Duodenal mucosa (tissue), 2 donors: ENCODE results near the gene HBQ1.

Experiments
- H3K27ac ChIP-seq: one replicate; pipeline ENCODE4 v1.7.0; 2013; ENCODE audit warnings: low read depth, low read length
- H3K27me3 ChIP-seq, 2 donors: one replicate each; pipeline ENCODE4 v1.7.0; 2013; ENCODE audit warnings: low read length in 2 of 2, control low read depth in 1 of 2; ENCODE audit not compliant: insufficient read depth in 2 of 2, control insufficient read depth in 1 of 2
- H3K36me3 ChIP-seq, 2 donors: one replicate each; pipeline ENCODE4 v1.7.0; 2013; ENCODE audit warnings: low read length in 2 of 2, control low read depth in 1 of 2; ENCODE audit not compliant: insufficient read depth in 2 of 2, control insufficient read depth in 1 of 2
- H3K4me1 ChIP-seq, 2 donors: one replicate each; pipeline ENCODE4 v1.7.0; 2013; ENCODE audit warnings: low read length in 2 of 2, control low read depth in 1 of 2; ENCODE audit not compliant: insufficient read depth in 2 of 2, control insufficient read depth in 1 of 2
- H3K4me3 ChIP-seq, 2 donors: one replicate each; pipeline ENCODE4 v1.7.0; 2013; ENCODE audit warnings: low read length in 2 of 2, low read depth in 1 of 2
- H3K9ac ChIP-seq, 2 donors: one replicate each; pipeline ENCODE4 v1.7.0; 2013; ENCODE audit warnings: low read length in 2 of 2, low read depth in 1 of 2
- H3K9me3 ChIP-seq, 2 donors: one replicate each; pipeline ENCODE4 v1.7.0; 2013; ENCODE audit warnings: low read length in 2 of 2, control low read depth in 1 of 2; ENCODE audit not compliant: control insufficient read depth in 1 of 2

The HBQ1 gene

DNA sequence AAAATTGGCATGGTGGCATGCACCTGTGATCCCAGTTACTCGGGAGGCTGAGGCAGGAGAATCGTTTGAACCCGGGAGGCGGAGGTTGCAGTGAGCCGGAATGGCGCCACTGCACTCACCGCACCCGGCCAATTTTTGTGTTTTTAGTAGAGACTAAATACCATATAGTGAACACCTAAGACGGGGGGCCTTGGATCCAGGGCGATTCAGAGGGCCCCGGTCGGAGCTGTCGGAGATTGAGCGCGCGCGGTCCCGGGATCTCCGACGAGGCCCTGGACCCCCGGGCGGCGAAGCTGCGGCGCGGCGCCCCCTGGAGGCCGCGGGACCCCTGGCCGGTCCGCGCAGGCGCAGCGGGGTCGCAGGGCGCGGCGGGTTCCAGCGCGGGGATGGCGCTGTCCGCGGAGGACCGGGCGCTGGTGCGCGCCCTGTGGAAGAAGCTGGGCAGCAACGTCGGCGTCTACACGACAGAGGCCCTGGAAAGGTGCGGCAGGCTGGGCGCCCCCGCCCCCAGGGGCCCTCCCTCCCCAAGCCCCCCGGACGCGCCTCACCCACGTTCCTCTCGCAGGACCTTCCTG is at the start of gene HBQ1:
TSS of gene HBQ1 (plus strand) at position 359 of the 575 bp plus-strand sequence. CDS start at position 387, 28 bp downstream.
- H3K4me3 ChIP-seq = peak within 1 kb of the TSS; percentile 15 to 50
- H3K9ac ChIP-seq = no peak within 1 kb of the TSS
- H3K36me3 ChIP-seq = no peaks in the 10 kb centered on the region
- peaks cover 10 to 14% of the 10 kb centered on the region in 2 donors for H3K4me1 ChIP-seq
- peaks cover 34 to 37% of the 10 kb centered on the region in 2 donors for H3K27me3 ChIP-seq
- no peaks in the 10 kb centered on the region for H3K9me3 ChIP-seq
- no peak within 1 kb of the TSS for H3K27ac ChIP-seq

DNA sequence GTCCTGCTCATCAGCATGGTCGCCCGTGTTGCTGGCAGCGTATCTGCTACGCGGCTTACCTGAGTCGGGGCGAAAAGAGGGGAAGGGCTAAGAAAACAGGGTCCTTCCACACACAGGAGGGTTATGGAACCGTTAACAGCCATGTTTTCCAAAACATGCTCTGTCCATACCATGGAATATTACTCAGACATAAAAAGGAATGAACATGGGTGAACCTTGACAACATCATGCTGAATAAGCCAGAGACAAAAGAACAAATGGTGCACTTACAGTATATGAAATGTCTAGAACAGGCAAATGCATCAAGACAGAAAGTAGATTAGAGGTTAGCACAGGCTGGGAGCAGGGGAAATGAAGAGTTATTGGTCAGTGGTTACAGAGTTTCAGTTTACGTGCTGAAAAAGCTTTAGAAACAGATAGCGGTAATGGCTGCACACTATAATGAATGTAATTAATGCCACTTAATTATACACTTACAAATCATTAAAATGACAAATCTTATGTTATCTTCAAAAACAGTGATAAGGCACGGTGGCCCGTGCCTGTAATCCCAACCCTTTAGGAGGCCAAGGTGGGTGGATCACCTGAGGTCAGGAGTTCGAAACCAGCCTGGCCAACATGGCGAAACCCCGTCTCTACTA is 49.6 kb upstream of the HBQ1 start:
- no peaks in the 10 kb centered on the region for H3K4me1 ChIP-seq
- no peak overlapping the region for H3K4me3 ChIP-seq
- no peaks in the 10 kb centered on the region for H3K9me3 ChIP-seq
- H3K9ac ChIP-seq = no peak overlapping the region
- peaks cover 0 to 3% of the 10 kb centered on the region in 2 donors for H3K36me3 ChIP-seq
- H3K27ac ChIP-seq = no peak overlapping the region
- no peaks in the 10 kb centered on the region for H3K27me3 ChIP-seq

DNA sequence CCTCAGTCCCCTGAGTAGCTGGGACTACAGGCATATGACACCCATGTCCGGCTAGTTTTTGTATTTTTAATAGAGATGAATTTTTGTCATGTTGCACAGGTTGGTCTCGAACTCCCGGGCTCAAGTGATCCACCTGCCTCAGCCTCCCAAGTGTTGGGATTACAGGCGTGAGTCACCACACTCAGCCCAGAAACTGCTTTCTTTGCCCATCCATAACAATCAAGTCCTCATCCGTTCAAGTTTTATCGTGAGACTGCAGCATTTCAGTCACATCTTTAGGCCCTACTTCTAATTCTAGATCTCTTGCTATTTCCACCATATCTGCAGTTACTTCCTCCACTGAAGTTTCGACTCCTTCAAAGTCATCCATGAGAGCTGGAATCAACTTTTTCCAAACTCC is 48.1 kb upstream of the HBQ1 start:
- Histone ChIP-seq H3K27me3 (no peaks in the 10 kb centered on the region), H3K27ac (no peak overlapping the region), H3K9ac (no peak overlapping the region), H3K9me3 (no peaks in the 10 kb centered on the region), H3K4me1 (no peaks in the 10 kb centered on the region), H3K36me3 (peaks cover 0 to 3% of the 10 kb centered on the region in 2 donors), H3K4me3 (no peak overlapping the region)

DNA sequence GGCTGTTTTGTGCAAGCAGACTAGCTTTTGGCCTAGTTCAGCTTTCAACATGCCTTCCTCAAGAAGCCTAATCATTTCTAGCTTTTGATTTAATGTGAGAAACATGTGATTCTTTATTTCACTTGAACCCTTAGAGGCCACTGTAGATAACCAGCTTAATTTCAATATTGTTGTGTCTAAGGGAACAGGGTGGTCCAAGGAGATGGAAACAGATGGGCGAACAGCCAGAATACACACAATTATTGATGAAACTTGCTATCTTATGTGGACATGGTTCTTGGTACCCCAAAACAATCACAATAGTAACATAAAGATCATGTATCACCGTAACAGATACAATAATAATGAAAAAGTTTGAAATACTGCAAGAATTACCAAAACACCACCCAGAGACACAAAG is 46.5 kb upstream of the HBQ1 start:
- no peak overlapping the region for H3K27ac ChIP-seq
- H3K36me3 ChIP-seq = peaks cover 0 to 3% of the 10 kb centered on the region in 2 donors
- no peaks in the 10 kb centered on the region for H3K4me1 ChIP-seq
- H3K4me3 ChIP-seq = no peak overlapping the region
- H3K9me3 ChIP-seq = no peaks in the 10 kb centered on the region
- no peaks in the 10 kb centered on the region for H3K27me3 ChIP-seq
- no peak overlapping the region for H3K9ac ChIP-seq

DNA sequence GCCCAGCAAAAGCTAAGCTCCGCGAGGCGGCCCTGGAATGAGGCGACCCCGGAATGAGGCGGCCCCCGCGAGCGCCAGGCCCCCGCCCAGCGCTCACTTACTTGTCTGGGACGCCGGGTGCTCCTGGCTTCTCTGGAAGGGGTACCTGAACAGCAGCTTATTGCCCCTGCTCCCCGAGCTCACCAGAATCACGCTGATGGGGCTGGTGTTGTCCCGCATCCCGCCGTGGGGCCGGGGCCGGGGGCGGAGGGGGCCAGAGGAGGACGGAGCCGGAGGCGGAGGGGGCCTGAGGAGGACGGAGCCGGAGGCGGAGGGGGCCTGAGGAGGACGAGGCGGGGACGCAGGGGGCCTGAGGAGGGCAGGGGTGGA is 42.2 kb upstream of the HBQ1 start:
- Histone ChIP-seq H3K36me3 (no peaks in the 10 kb centered on the region), H3K27ac (no peak overlapping the region), H3K9me3 (no peaks in the 10 kb centered on the region), H3K9ac (peak overlapping the region; percentile 57 to 71), H3K4me3 (peak overlapping the region; percentile 62 to 73), H3K27me3 (no peaks in the 10 kb centered on the region), H3K4me1 (no peaks in the 10 kb centered on the region)

DNA sequence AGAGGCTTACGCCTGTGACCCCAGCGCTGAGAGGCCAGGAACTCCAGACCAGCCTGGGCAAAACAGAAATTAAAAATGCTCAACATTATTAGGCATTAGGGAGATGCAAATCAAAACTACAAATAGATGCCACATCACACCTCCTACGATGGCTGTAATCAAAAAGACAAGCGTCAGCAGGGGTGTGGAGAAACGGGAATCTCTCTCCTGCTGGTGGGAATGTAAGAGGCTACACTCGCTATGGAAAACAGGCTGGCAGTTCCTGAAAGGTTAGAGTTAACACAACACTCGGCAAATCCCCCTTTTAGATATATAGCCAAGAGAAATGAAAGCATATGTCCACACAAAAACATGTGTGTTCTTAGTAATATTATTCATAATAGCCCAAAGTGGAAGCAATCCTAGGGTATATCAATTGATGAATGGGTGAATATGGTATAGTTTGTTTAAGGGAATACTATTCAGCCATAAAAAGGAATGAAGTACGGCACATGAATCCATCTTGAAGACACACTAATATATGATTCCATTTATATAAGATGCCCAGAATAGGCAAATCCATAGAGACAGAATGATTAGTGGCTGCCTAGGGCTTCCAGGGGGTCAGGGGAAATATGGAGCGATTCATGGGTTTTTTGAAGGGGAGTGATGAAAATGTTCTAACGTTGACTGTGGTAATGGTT is 39.9 kb upstream of the HBQ1 start:
- H3K9ac ChIP-seq = no peak overlapping the region
- H3K4me1 ChIP-seq = no peaks in the 10 kb centered on the region
- H3K9me3 ChIP-seq = no peaks in the 10 kb centered on the region
- no peak overlapping the region for H3K4me3 ChIP-seq
- H3K36me3 ChIP-seq = no peaks in the 10 kb centered on the region
- no peaks in the 10 kb centered on the region for H3K27me3 ChIP-seq
- no peak overlapping the region for H3K27ac ChIP-seq

DNA sequence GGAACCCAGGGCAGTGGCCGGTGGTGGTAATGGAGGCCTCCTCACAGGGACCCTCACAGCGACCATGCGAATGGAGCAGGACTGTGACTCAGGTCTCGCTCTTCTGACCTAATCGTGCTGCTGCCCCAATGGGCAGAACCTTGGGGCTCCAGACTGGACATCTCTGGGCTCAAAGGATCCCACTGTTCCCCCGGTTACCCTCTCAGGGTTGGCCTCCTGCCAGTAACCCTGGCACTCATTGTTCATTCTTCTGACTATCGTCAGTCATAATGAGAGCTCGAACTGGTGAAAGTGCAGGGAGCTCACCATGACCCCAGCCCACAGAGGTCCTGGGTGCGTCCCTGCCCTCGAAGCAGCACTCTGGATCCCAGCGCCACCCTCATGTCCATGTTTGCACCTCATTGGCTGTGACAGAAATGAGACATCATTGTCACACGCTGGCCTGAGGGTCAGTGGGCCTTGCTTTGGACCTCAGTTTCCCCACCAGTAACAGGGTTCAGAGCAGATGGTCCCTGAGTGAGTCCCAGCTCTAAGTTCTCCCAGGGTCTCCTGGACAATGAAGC is 37.8 kb upstream of the HBQ1 start:
- Histone ChIP-seq H3K4me1 (no peaks in the 10 kb centered on the region), H3K36me3 (no peaks in the 10 kb centered on the region), H3K9me3 (no peaks in the 10 kb centered on the region), H3K9ac (no peak overlapping the region), H3K27ac (no peak overlapping the region), H3K4me3 (no peak overlapping the region), H3K27me3 (no peaks in the 10 kb centered on the region)

DNA sequence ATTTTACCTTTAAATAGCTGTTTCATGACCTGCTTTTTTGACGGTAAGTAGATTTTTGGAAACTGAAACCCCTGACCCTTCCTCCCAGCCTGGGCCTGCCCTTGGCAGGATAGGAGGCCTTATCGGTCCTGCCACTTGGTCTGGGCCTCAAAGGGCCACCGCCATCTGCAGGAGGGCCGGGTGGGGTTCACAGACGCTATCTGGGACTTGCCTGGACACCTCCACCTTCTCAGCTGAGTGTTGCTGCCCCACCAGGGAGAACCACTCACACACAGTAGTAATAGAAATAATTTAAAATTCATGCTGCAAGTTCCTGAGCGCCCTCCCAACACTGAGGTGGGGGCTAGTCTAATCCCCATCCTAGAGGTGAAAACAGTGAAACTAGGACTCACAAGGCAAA is 37.2 kb upstream of the HBQ1 start:
- no peak overlapping the region for H3K4me3 ChIP-seq
- no peaks in the 10 kb centered on the region for H3K9me3 ChIP-seq
- no peak overlapping the region for H3K27ac ChIP-seq
- H3K4me1 ChIP-seq = no peaks in the 10 kb centered on the region
- no peaks in the 10 kb centered on the region for H3K36me3 ChIP-seq
- H3K9ac ChIP-seq = no peak overlapping the region
- no peaks in the 10 kb centered on the region for H3K27me3 ChIP-seq

DNA sequence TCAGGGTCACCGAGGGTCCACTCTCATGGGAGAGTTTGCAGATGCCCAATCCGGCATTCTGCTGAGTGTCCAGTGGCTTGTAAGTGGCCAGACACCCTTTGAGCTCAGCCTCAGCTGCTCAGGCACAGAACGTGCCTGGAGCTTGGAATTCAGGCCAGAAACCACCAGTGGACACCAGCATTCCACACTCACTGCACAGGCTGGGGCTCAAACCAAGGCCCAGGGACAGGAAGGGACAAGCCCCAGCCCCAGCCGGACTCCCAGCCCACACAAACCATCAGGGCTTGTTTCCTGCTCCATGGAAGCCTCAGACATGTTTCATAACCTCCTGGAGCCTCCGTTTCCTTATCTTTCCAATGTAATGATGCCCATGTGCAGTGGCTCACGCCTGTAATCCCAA is 36.8 kb upstream of the HBQ1 start:
- no peaks in the 10 kb centered on the region for H3K9me3 ChIP-seq
- H3K27me3 ChIP-seq = peaks cover 0 to under 1% of the 10 kb centered on the region in 2 donors
- H3K36me3 ChIP-seq = no peaks in the 10 kb centered on the region
- H3K4me1 ChIP-seq = no peaks in the 10 kb centered on the region
- no peak overlapping the region for H3K4me3 ChIP-seq
- H3K9ac ChIP-seq = no peak overlapping the region
- H3K27ac ChIP-seq = no peak overlapping the region

DNA sequence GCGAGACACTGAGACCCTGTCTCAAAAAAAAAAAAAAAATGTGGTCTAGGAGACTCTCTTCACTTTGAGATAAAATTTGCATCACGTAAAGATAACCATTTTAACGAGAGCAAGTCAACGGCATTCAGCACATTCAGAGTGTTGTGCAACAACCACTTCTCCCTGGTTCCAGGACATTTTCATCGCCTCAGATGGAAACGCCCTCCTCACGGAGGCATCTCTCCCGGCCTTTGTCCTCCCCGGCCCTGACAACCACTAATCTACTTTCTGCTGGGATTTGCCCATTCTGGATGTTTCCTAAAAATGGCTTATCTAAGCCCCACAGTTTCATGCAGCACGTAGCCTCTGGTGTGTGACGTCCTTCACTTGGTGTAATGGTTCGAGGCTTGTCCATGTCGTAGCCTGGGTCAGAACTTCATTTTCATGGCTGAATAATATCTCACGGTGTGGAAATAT is 35.4 kb upstream of the HBQ1 start:
- Histone ChIP-seq H3K27ac (no peak overlapping the region), H3K36me3 (no peaks in the 10 kb centered on the region), H3K4me1 (no peaks in the 10 kb centered on the region), H3K4me3 (no peak overlapping the region), H3K9me3 (no peaks in the 10 kb centered on the region), H3K9ac (no peak overlapping the region), H3K27me3 (peaks cover 0 to 9% of the 10 kb centered on the region in 2 donors)
